GM12878 (cell line): ENCODE data around the gene ZNF581. TPM values are rescaled to one million over a fixed set of nuclear protein-coding genes. Genes with fewer than 3 reads are reported as not detected.

Experiments used
- ATF2 ChIP-seq: IDR thresholded peaks from 2 replicates; pipeline ENCODE4 v1.6.1; 2012; ENCODE audit warnings: low read length, inconsistent platforms
- BMI1 ChIP-seq: fragments of 450-650 bp; IDR thresholded peaks from 2 replicates; pipeline ENCODE4 v1.6.1; 2016; ENCODE audit warnings: mild to moderate bottlenecking, moderate library complexity, borderline replicate concordance
- BRCA1 ChIP-seq: IDR thresholded peaks from 2 replicates; pipeline ENCODE4 v1.6.1; 2011; ENCODE audit warnings: low read depth, low read length, improper control_type of control experiment
- CREB1 ChIP-seq: IDR thresholded peaks from 2 replicates; pipeline ENCODE4 v1.6.1; 2012; ENCODE audit warnings: low read depth, mild to moderate bottlenecking, inconsistent platforms
- EP300 ChIP-seq, 2 experiments: fragments of 150-350 bp in 1 of 2; IDR thresholded peaks; 2 replicates each; pipeline ENCODE4 v1.6.1; 2011 to 2012; ENCODE audit warnings: low read depth in 2 of 2, low read length in 2 of 2, borderline replicate concordance in 1 of 2, improper control_type of control experiment in 1 of 2, inconsistent platforms in 1 of 2; ENCODE audit not compliant: control insufficient read depth in 1 of 2
- FOXK2 ChIP-seq: fragments of 450-650 bp; IDR thresholded peaks from 2 replicates; pipeline ENCODE4 v1.6.1; 2017; ENCODE audit warnings: mild to moderate bottlenecking, moderate library complexity
- HCFC1 ChIP-seq: fragments of 150-350 bp; IDR thresholded peaks from 2 replicates; pipeline ENCODE4 v1.6.1; 2014; ENCODE audit warnings: low read length
- HSF1 ChIP-seq: fragments of 150-350 bp; IDR thresholded peaks from 2 replicates; pipeline ENCODE4 v1.6.1; 2014; ENCODE audit warnings: mild to moderate bottlenecking, low read depth, low read length
- JUNB ChIP-seq: IDR thresholded peaks from 2 replicates; pipeline ENCODE4 v1.6.1; 2016; ENCODE audit warnings: antibody characterized with exemption, mild to moderate bottlenecking
- MEF2A ChIP-seq: IDR thresholded peaks from 2 replicates; pipeline ENCODE4 v1.6.1; 2011; ENCODE audit warnings: low read depth, mild to moderate bottlenecking, low read length, moderate library complexity; ENCODE audit not compliant: insufficient read depth
- MXI1 ChIP-seq: fragments of 150-350 bp; IDR thresholded peaks from 2 replicates; pipeline ENCODE4 v1.6.1; 2011; ENCODE audit warnings: low read depth, mild to moderate bottlenecking, inconsistent platforms, low read length, improper control_type of control experiment
- NR2C1 ChIP-seq: fragments of 450-650 bp; IDR thresholded peaks from 2 replicates; pipeline ENCODE4 v1.6.1; 2017; ENCODE audit warnings: antibody characterized with exemption, mild to moderate bottlenecking, moderate library complexity
- POLR2AphosphoS2 ChIP-seq: IDR thresholded peaks from 2 replicates; pipeline ENCODE4 v1.6.1; 2011; ENCODE audit warnings: low read depth, mild to moderate bottlenecking, low read length, improper control_type of control experiment, moderate library complexity
- STAT1 ChIP-seq: fragments of 450-650 bp; conservative IDR thresholded peaks from 2 replicates; pipeline ENCODE4 v1.6.1; 2014; ENCODE audit warnings: antibody characterized with exemption, mild to moderate bottlenecking
- WRNIP1 ChIP-seq: IDR thresholded peaks from 2 replicates; pipeline ENCODE4 v1.6.1; 2011; ENCODE audit warnings: low read depth, low read length, improper control_type of control experiment, borderline replicate concordance
- polyA plus RNA-seq, 11 experiments: library from polyadenylated mRNA; depleted of rRNA in 4 of 11; unstranded in 6 of 11; stranded (reverse) in 5 of 11; fragments of >200 nt; fragmentation: Nextera tagmentation in 4 of 11; fragmentation: Illumina TruSeq in 1 of 11; extraction: Ambion mirVana in 4 of 11; extraction: Trizol in 1 of 11; gene quantifications; 1 replicate in 1 of 11; 2 replicates in 10 of 11; pipeline versions ENCODE4 v1.2.1 to v1.2.3, GENCODE V29; 2011 to 2016; ENCODE audit warnings: inconsistent platforms in 2 of 11, missing spikeins in 2 of 11, low read depth in 1 of 11
- total RNA-seq, 4 experiments: library from RNA; depleted of rRNA in 3 of 4; stranded (reverse); fragments of >200 nt in 3 of 4; fragmentation: Illumina TruSeq in 1 of 4; extraction: Trizol in 1 of 4; gene quantifications; 2 replicates each; pipeline versions ENCODE4 v1.2.1 to v1.2.3, GENCODE V29; 2013 to 2021
- TF ChIP-seq, protein P1 (sequence below): fragments of 450-650 bp; IDR thresholded peaks from 2 replicates; pipeline ENCODE4 v1.6.1; 2017; ENCODE audit warnings: mild to moderate bottlenecking, low read depth, inconsistent platforms; ENCODE audit not compliant: poor library complexity, severe bottlenecking
- TF ChIP-seq, protein P2 (sequence below): IDR thresholded peaks from 2 replicates; pipeline ENCODE4 v1.6.1; 2012; ENCODE audit warnings: low read depth, low read length, improper control_type of control experiment
- TF ChIP-seq, protein P3 (sequence below): fragments of 150-350 bp; IDR thresholded peaks from 2 replicates; pipeline ENCODE4 v1.6.1; 2016; ENCODE audit warnings: low read depth, low read length

ZNF581 gene
- total and polyA plus RNA-seq, 10 of the 15 experiments (the other 5 are each of a cell fraction or from before 2014, with no cell fraction given): 4.7 to 45.4 (median 22.2) TPM

- TF ChIP-seq MEF2A (no peak), ATF2 (no peak), WRNIP1 (no peak), EP300 (IDR thresholded peaks at IDR 0.05; ENCODE audit: borderline replicate concordance in 1 of 2, control insufficient read depth in 1 of 2, low read depth in 2 of 2, low read length in 2 of 2) (no peak), BMI1 (no peak), CREB1 (no peak), BRCA1 (no peak), NR2C1 (peak; percentile 43; the same call in 1 of the 2 replicates), HCFC1 (peak; percentile 57; the same call in 1 of the 2 replicates), STAT1 (no peak), HSF1 (no peak), JUNB (no peak), POLR2AphosphoS2 (peak; percentile 60; the same call in 1 of the 2 replicates), FOXK2 (no peak), MXI1 (no peak)
- TF ChIP-seq, protein P1, sequence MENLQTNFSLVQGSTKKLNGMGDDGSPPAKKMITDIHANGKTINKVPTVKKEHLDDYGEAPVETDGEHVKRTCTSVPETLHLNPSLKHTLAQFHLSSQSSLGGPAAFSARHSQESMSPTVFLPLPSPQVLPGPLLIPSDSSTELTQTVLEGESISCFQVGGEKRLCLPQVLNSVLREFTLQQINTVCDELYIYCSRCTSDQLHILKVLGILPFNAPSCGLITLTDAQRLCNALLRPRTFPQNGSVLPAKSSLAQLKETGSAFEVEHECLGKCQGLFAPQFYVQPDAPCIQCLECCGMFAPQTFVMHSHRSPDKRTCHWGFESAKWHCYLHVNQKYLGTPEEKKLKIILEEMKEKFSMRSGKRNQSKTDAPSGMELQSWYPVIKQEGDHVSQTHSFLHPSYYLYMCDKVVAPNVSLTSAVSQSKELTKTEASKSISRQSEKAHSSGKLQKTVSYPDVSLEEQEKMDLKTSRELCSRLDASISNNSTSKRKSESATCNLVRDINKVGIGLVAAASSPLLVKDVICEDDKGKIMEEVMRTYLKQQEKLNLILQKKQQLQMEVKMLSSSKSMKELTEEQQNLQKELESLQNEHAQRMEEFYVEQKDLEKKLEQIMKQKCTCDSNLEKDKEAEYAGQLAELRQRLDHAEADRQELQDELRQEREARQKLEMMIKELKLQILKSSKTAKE: no peak
- TF ChIP-seq, protein P2, sequence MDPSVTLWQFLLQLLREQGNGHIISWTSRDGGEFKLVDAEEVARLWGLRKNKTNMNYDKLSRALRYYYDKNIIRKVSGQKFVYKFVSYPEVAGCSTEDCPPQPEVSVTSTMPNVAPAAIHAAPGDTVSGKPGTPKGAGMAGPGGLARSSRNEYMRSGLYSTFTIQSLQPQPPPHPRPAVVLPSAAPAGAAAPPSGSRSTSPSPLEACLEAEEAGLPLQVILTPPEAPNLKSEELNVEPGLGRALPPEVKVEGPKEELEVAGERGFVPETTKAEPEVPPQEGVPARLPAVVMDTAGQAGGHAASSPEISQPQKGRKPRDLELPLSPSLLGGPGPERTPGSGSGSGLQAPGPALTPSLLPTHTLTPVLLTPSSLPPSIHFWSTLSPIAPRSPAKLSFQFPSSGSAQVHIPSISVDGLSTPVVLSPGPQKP: no peak
- TF ChIP-seq, protein P3, sequence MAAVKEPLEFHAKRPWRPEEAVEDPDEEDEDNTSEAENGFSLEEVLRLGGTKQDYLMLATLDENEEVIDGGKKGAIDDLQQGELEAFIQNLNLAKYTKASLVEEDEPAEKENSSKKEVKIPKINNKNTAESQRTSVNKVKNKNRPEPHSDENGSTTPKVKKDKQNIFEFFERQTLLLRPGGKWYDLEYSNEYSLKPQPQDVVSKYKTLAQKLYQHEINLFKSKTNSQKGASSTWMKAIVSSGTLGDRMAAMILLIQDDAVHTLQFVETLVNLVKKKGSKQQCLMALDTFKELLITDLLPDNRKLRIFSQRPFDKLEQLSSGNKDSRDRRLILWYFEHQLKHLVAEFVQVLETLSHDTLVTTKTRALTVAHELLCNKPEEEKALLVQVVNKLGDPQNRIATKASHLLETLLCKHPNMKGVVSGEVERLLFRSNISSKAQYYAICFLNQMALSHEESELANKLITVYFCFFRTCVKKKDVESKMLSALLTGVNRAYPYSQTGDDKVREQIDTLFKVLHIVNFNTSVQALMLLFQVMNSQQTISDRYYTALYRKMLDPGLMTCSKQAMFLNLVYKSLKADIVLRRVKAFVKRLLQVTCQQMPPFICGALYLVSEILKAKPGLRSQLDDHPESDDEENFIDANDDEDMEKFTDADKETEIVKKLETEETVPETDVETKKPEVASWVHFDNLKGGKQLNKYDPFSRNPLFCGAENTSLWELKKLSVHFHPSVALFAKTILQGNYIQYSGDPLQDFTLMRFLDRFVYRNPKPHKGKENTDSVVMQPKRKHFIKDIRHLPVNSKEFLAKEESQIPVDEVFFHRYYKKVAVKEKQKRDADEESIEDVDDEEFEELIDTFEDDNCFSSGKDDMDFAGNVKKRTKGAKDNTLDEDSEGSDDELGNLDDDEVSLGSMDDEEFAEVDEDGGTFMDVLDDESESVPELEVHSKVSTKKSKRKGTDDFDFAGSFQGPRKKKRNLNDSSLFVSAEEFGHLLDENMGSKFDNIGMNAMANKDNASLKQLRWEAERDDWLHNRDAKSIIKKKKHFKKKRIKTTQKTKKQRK: no peak
Observed at GRCh38 chr19:55640577-55641425, 2.6 kb upstream of the ZNF581 start, which contains the start of gene ZNF580 (continued).
